ENCODE measurements around the gene ORAI3. TPM values are rescaled to one million over a fixed set of nuclear protein-coding genes. Genes with fewer than 3 reads are reported as not detected.
A peak's percentile ranks its signal among the peaks of the same experiment; 100 is the strongest.

The ORAI3 gene
- total and polyA plus RNA-seq, 2 of the 13 experiments (the other 11 are each of a cell fraction or from before 2014, with no cell fraction given): 11.4 to 32.0 TPM

- TF ChIP-seq, protein P1, sequence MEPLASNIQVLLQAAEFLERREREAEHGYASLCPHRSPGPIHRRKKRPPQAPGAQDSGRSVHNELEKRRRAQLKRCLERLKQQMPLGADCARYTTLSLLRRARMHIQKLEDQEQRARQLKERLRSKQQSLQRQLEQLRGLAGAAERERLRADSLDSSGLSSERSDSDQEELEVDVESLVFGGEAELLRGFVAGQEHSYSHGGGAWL (CRISPR knock-in tag; IDR thresholded peaks at IDR 0.05): no peak; the same call in 1 of the 2 replicates
- TF ChIP-seq MNT (IDR thresholded peaks at IDR 0.05) (no peak), KAT2B (IDR thresholded peaks at IDR 0.05; ENCODE audit: borderline replicate concordance, low read depth, low read length) (no peak), HES4 (CRISPR knock-in tag; IDR thresholded peaks at IDR 0.05; ENCODE audit: borderline replicate concordance) (no peak; the same call in 1 of the 2 replicates), RFX1 (IDR thresholded peaks at IDR 0.05) (no peak), SMC3 (IDR thresholded peaks at IDR 0.05; ENCODE audit: low read length) (no peak), ZNF282 (IDR thresholded peaks at IDR 0.05; ENCODE audit: partially characterized antibody) (no peak), ZNF574 (CRISPR knock-in tag; IDR thresholded peaks at IDR 0.05) (peak; percentile 73), BRD4 (CRISPR knock-in tag; IDR thresholded peaks at IDR 0.05) (peak; percentile 76; the same call in 1 of the 2 replicates), SAP130 (CRISPR knock-in tag; IDR thresholded peaks at IDR 0.05; ENCODE audit: low read depth) (peak; percentile 53), HMG20B (CRISPR knock-in tag; conservative IDR thresholded peaks at IDR 0.05) (no peak), FOXK1 (CRISPR knock-in tag; IDR thresholded peaks at IDR 0.05; ENCODE audit: borderline replicate concordance, low read depth) (no peak), KMT2A (CRISPR knock-in tag; IDR thresholded peaks at IDR 0.05) (no peak)
- TF ChIP-seq, protein P2, sequence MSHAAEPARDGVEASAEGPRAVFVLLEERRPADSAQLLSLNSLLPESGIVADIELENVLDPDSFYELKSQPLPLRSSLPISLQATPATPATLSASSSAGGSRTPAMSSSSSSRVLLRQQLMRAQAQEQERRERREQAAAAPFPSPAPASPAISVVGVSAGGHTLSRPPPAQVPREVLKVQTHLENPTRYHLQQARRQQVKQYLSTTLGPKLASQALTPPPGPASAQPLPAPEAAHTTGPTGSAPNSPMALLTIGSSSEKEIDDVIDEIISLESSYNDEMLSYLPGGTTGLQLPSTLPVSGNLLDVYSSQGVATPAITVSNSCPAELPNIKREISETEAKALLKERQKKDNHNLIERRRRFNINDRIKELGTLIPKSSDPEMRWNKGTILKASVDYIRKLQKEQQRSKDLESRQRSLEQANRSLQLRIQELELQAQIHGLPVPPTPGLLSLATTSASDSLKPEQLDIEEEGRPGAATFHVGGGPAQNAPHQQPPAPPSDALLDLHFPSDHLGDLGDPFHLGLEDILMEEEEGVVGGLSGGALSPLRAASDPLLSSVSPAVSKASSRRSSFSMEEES (CRISPR knock-in tag; IDR thresholded peaks at IDR 0.05): peak; percentile 75
- TF ChIP-seq, protein P3, sequence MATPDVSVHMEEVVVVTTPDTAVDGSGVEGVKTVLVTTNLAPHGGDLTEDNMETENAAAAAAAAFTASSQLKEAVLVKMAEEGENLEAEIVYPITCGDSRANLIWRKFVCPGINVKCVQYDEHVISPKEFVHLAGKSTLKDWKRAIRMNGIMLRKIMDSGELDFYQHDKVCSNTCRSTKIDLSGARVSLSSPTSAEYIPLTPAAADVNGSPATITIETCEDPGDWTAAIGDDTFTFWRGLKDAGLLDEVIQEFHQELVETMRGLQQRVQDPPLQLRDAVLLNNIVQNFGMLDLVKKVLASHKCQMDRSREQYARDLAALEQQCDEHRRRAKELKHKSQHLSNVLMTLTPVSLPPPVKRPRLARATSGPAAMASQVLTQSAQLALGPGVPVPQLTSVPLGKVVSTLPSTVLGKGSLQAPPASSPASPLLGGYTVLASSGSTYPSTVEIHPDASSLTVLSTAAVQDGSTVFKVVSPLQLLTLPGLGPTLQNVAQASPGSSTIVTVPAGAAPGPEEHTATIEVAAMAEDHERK (CRISPR knock-in tag; IDR thresholded peaks at IDR 0.05; ENCODE audit: low read depth): no peak
- TF ChIP-seq, protein P4, sequence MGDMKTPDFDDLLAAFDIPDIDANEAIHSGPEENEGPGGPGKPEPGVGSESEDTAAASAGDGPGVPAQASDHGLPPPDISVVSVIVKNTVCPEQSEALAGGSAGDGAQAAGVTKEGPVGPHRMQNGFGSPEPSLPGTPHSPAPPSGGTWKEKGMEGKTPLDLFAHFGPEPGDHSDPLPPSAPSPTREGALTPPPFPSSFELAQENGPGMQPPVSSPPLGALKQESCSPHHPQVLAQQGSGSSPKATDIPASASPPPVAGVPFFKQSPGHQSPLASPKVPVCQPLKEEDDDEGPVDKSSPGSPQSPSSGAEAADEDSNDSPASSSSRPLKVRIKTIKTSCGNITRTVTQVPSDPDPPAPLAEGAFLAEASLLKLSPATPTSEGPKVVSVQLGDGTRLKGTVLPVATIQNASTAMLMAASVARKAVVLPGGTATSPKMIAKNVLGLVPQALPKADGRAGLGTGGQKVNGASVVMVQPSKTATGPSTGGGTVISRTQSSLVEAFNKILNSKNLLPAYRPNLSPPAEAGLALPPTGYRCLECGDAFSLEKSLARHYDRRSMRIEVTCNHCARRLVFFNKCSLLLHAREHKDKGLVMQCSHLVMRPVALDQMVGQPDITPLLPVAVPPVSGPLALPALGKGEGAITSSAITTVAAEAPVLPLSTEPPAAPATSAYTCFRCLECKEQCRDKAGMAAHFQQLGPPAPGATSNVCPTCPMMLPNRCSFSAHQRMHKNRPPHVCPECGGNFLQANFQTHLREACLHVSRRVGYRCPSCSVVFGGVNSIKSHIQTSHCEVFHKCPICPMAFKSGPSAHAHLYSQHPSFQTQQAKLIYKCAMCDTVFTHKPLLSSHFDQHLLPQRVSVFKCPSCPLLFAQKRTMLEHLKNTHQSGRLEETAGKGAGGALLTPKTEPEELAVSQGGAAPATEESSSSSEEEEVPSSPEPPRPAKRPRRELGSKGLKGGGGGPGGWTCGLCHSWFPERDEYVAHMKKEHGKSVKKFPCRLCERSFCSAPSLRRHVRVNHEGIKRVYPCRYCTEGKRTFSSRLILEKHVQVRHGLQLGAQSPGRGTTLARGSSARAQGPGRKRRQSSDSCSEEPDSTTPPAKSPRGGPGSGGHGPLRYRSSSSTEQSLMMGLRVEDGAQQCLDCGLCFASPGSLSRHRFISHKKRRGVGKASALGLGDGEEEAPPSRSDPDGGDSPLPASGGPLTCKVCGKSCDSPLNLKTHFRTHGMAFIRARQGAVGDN (CRISPR knock-in tag; IDR thresholded peaks at IDR 0.05): peak; percentile 52
These were observed at the start of gene ORAI3 (continued) for GRCh38 chr16:30948667-30949649.
